SKM-1 treated with dmso at 0.1 percent for 144 hours (cell line): Measurements from ENCODE around the gene CADM4.
"Not testable (repeated sequence)": the region's sequence is repeated elsewhere in the genome, so short reads cannot be mapped to it uniquely, and the experiment has no call there.

Experiments
- DNase-seq: peaks from one replicate; lab custom pipeline; 2025; ENCODE audit not compliant: unreplicated experiment; lab: John Stamatoyannopoulos, UW

CADM4 gene

GRCh38 chr19:43610493-43610892, 29.2 kb downstream of the CADM4 start:
- DNase-seq, result no peak

- no peak for DNase-seq
Observed at GRCh38 chr19:43609872-43610271, 29.8 kb downstream of the CADM4 start.

- DNase-seq, result no peak
Observed at GRCh38 chr19:43607238-43608205, 32.1 kb downstream of the CADM4 start.

GRCh38 chr19:43606569-43607229, 33.0 kb downstream of the CADM4 start:
- no peak for DNase-seq

GRCh38 chr19:43605875-43606568, 33.6 kb downstream of the CADM4 start:
- DNase-seq, result no peak

- not testable (repeated sequence) for DNase-seq
Observed at GRCh38 chr19:43600326-43600725, 39.3 kb downstream of the CADM4 start.

- DNase-seq, result no peak
Observed at GRCh38 chr19:43599635-43600295, 39.9 kb downstream of the CADM4 start.

GRCh38 chr19:43598445-43599240, 41.0 kb downstream of the CADM4 start:
- no peak for DNase-seq

- DNase-seq, result no peak
Observed at GRCh38 chr19:43597876-43598275, 41.8 kb downstream of the CADM4 start.

GRCh38 chr19:43596842-43597461, 42.7 kb downstream of the CADM4 start:
- DNase-seq, result no peak

- peak; percentile 90 for DNase-seq
Observed at GRCh38 chr19:43595999-43596841, 43.4 kb downstream of the CADM4 start, which contains the start of the genes IRGQ and ZNF576. IRGQ (minus strand) TSS chr19:43596134; CDS start chr19:43595338, 796 bp downstream. ZNF576 (plus strand) TSS chr19:43596595; CDS start chr19:43597109, 514 bp downstream.

- no peak for DNase-seq
Observed at GRCh38 chr19:43595605-43595998, 44.0 kb downstream of the CADM4 start.

GRCh38 chr19:43594710-43595604, 44.7 kb downstream of the CADM4 start:
- peak; percentile 14 for DNase-seq

GRCh38 chr19:43594081-43594697, 45.5 kb downstream of the CADM4 start:
- no peak for DNase-seq

- no peak for DNase-seq
Observed at GRCh38 chr19:43592800-43593350, 46.8 kb downstream of the CADM4 start.

GRCh38 chr19:43591904-43592772, 47.5 kb downstream of the CADM4 start:
- DNase-seq, result no peak
